ENCODE results near the gene PPP2R2C.

GRCh38 chr4:6513678-6514077 is 41.3 kb upstream of the PPP2R2C start:
- TF ChIP-seq SPI1 (IDR thresholded peaks at IDR 0.05; ENCODE audit: borderline replicate concordance, low read depth) (no peak), CTCF (IDR thresholded peaks at IDR 0.05; ENCODE audit: insufficient read depth, low read length) (no peak), POLR2AphosphoS5 (IDR thresholded peaks at IDR 0.05; ENCODE audit: low read depth) (no peak), GABPA (IDR thresholded peaks at IDR 0.05; ENCODE audit: low read depth) (no peak), REST (IDR thresholded peaks at IDR 0.05; ENCODE audit: insufficient replicate concordance, low read depth) (no peak)

All from HL-60 (cell line).